GM18505 (cell line): ENCODE results near the gene TARP.
"Not testable (repeated sequence)": the region's sequence is repeated elsewhere in the genome, so short reads cannot be mapped to it uniquely, and the experiment has no call there.

Source experiments
- ATAC-seq: cut with Tn5 transposase; IDR thresholded peaks from one replicate; pipeline ENCODE4 v1.9.1; 2021; ENCODE audit not compliant: unreplicated experiment
- POLR2A ChIP-seq: IDR thresholded peaks from 4 replicates; pipeline ENCODE4 v1.6.1; 2011; ENCODE audit warnings: borderline replicate concordance; ENCODE audit not compliant: insufficient read depth, insufficient read length; ENCODE audit errors: extremely low read depth

TARP gene

GRCh38 chr7:38262545-38262944 is 10.9 kb downstream of the TARP start:
- no peak for ATAC-seq
- TF ChIP-seq POLR2A, result no peak

GRCh38 chr7:38262026-38262425 is 11.4 kb downstream of the TARP start:
- not testable (repeated sequence) for ATAC-seq

- ATAC-seq, result not testable (repeated sequence)
These were observed 11.8 kb downstream of the TARP start for GRCh38 chr7:38261601-38262000.

- not testable (repeated sequence) for ATAC-seq
These were observed 14.3 kb downstream of the TARP start for GRCh38 chr7:38259157-38259556.

GRCh38 chr7:38257350-38257677 is 16.1 kb downstream of the TARP start:
- TF ChIP-seq POLR2A, result no peak
- no peak for ATAC-seq

GRCh38 chr7:38249849-38250248 is 23.6 kb downstream of the TARP start:
- ATAC-seq, result peak; percentile 97

GRCh38 chr7:38248069-38248567 is 25.3 kb downstream of the TARP start:
- no peak for TF ChIP-seq POLR2A
- ATAC-seq, result no peak

GRCh38 chr7:38245409-38245977 is 27.9 kb downstream of the TARP start:
- no peak for TF ChIP-seq POLR2A
- ATAC-seq, result no peak

- ATAC-seq, result no peak
- no peak for TF ChIP-seq POLR2A
These were observed 28.9 kb downstream of the TARP start for GRCh38 chr7:38244516-38244915.

- not testable (repeated sequence) for ATAC-seq
These were observed 30.1 kb downstream of the TARP start for GRCh38 chr7:38243345-38243744.

GRCh38 chr7:38242814-38243213 is 30.6 kb downstream of the TARP start:
- no peak for TF ChIP-seq POLR2A
- ATAC-seq, result no peak

- no peak for ATAC-seq
- no peak for TF ChIP-seq POLR2A
These were observed 32.4 kb downstream of the TARP start for GRCh38 chr7:38241071-38241470.

- not testable (repeated sequence) for ATAC-seq
These were observed 34.3 kb downstream of the TARP start for GRCh38 chr7:38239129-38239528.

- no peak for TF ChIP-seq POLR2A
These were observed 37.8 kb downstream of the TARP start for GRCh38 chr7:38235606-38236005.

GRCh38 chr7:38234759-38235158 is 38.7 kb downstream of the TARP start:
- not testable (repeated sequence) for ATAC-seq

More at GRCh38 chr7:38235606-38236005, 37.8 kb downstream of the TARP start:
- no peak for ATAC-seq
